Epidermal melanocyte (primary cell): Measurements from ENCODE around the gene SDF2L1.
"Not testable (repeated sequence)": the region's sequence is repeated elsewhere in the genome, so short reads cannot be mapped to it uniquely, and the experiment has no call there.

Experiments
- DNase-seq: peaks from one replicate; pipeline ENCODE4 v3.0.0; 2011; ENCODE audit warnings: low spot score; ENCODE audit not compliant: insufficient read length

The SDF2L1 gene

GRCh38 chr22:21641789-21642583 is at the start of gene SDF2L1:
TSS of gene SDF2L1 (plus strand) at chr22:21642302. CDS start at chr22:21642337, 35 bp downstream.
- DNase-seq, result peak; percentile 100

GRCh38 chr22:21592422-21592821 is 49.7 kb upstream of the SDF2L1 start:
- no peak for DNase-seq

- no peak for DNase-seq
These were observed 48.5 kb upstream of the SDF2L1 start for GRCh38 chr22:21593406-21594232.

- DNase-seq, result no peak
These were observed 47.1 kb upstream of the SDF2L1 start for GRCh38 chr22:21594865-21595452.

- not testable (repeated sequence) for DNase-seq
These were observed 45.6 kb upstream of the SDF2L1 start for GRCh38 chr22:21596356-21597135.

GRCh38 chr22:21598302-21598701 is 43.8 kb upstream of the SDF2L1 start:
- DNase-seq, result no peak

GRCh38 chr22:21599053-21599893 is 42.8 kb upstream of the SDF2L1 start:
- no peak for DNase-seq

GRCh38 chr22:21602579-21602978 is 39.5 kb upstream of the SDF2L1 start:
- no peak for DNase-seq

GRCh38 chr22:21603973-21604372 is 38.1 kb upstream of the SDF2L1 start:
- DNase-seq, result no peak

- DNase-seq, result no peak
These were observed 36.1 kb upstream of the SDF2L1 start for GRCh38 chr22:21605887-21606564.

GRCh38 chr22:21606775-21607174 is 35.3 kb upstream of the SDF2L1 start:
- no peak for DNase-seq

- not testable (repeated sequence) for DNase-seq
These were observed 32.4 kb upstream of the SDF2L1 start for GRCh38 chr22:21609556-21610157.

GRCh38 chr22:21611210-21611977 is 30.7 kb upstream of the SDF2L1 start:
- DNase-seq, result no peak

GRCh38 chr22:21612858-21613257 is 29.2 kb upstream of the SDF2L1 start:
- DNase-seq, result no peak

GRCh38 chr22:21613553-21614233 is 28.4 kb upstream of the SDF2L1 start:
- no peak for DNase-seq

- no peak for DNase-seq
These were observed 26.4 kb upstream of the SDF2L1 start for GRCh38 chr22:21615731-21616130.

- DNase-seq, result not testable (repeated sequence)
These were observed 24.8 kb upstream of the SDF2L1 start for GRCh38 chr22:21617337-21617736.

- DNase-seq, result no peak
These were observed 21.1 kb upstream of the SDF2L1 start for GRCh38 chr22:21621025-21621424.
